Measurements from ENCODE around the gene PROSER2. TPM values are rescaled to one million over a fixed set of nuclear protein-coding genes. Genes with fewer than 3 reads are reported as not detected.
"Not testable (repeated sequence)": the region's sequence is repeated elsewhere in the genome, so short reads cannot be mapped to it uniquely, and the experiment has no call there.

Gene PROSER2
- total RNA-seq, 1 experiment from 2014 or later: 4.1 TPM

- Histone ChIP-seq H3K27ac (ENCODE audit: low read length) (no peak overlapping the region), H3K9me3 (ENCODE audit: control insufficient read depth, insufficient read depth, low read depth, low read length) (no peaks in the 10 kb centered on the region), H3K27me3 (ENCODE audit: control insufficient read depth, insufficient read depth, low read length) (no peaks in the 10 kb centered on the region), H3K4me1 (ENCODE audit: control insufficient read depth, insufficient read depth, low read length) (peaks cover 3% of the 10 kb centered on the region; the same call in 1 of the 2 replicates), H3K4me3 (ENCODE audit: low read depth in 2 of 2, low read length in 2 of 2) (no peak overlapping the region), H3K36me3 (ENCODE audit: control insufficient read depth, insufficient read depth, low read length) (no peaks in the 10 kb centered on the region)
- no TSS peak for BruUV-seq (replicated peaks)
- TF ChIP-seq TCF7L2 (IDR thresholded peaks at IDR 0.05; ENCODE audit: low read depth, low read length) (no peak), CTCF (IDR thresholded peaks at IDR 0.05) (no peak), POLR2AphosphoS5 (IDR thresholded peaks at IDR 0.05; ENCODE audit: low read depth, low read length) (no peak), SIN3A (IDR thresholded peaks at IDR 0.05; ENCODE audit: borderline replicate concordance, insufficient read depth, low read depth, low read length) (no peak), REST (IDR thresholded peaks at IDR 0.05; ENCODE audit: insufficient read depth in 1 of 2, low read depth in 2 of 2, low read length in 1 of 2) (no peak)
- DNase-seq (ENCODE audit: low read depth, low spot score): no peak
- ChIA-PET CTCF (interaction anchor here (0.5 kb wide), 1 partner anchor 68 kb away, joined by 3 read pairs; no protein-coding TSS in a partner anchor), POLR2A (no interaction called here)
- intact Hi-C loops (cut with micrococcal nuclease; ENCODE audit: unreplicated experiment) (no loop called here), in situ Hi-C loops (cut with HindIII; ENCODE audit: low pct_unique_long_range_greater_than_20kb, low sequenced_read_pairs) (no loop called here)
- no peak for ATAC-seq
These were observed 26.8 kb downstream of the PROSER2 start for GRCh38 chr10:11849911-11850310.

DNA sequence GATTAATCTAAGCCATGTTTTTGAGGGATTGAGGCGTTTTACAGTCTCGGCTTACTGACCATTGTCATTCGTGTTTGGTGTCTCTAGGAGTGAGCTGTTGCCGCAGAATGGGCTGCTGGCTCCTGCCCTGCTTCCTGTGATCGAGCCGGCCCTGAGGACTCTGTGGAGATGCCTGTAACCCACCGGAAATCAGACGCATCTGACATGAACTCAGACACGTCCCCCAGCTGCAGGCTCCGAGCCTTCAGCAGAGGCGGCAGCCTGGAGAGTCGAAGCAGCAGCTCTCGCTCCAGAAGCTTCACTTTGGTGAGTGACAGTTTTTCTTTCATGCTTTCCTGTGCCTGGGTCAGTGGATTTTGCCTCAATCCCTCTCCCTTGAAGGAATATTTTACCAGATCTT lies 28.8 kb downstream of the PROSER2 start:
- Histone ChIP-seq H3K36me3 (ENCODE audit: control insufficient read depth, insufficient read depth, low read length) (no peaks in the 10 kb centered on the region), H3K9me3 (ENCODE audit: control insufficient read depth, insufficient read depth, low read depth, low read length) (no peaks in the 10 kb centered on the region), H3K27ac (ENCODE audit: low read length) (no peak overlapping the region), H3K4me3 (ENCODE audit: low read depth in 2 of 2, low read length in 2 of 2) (no peak overlapping the region), H3K4me1 (ENCODE audit: control insufficient read depth, insufficient read depth, low read length) (no peaks in the 10 kb centered on the region), H3K27me3 (ENCODE audit: control insufficient read depth, insufficient read depth, low read length) (no peaks in the 10 kb centered on the region)
- ChIA-PET CTCF (interaction anchor here (0.6 kb wide), 1 partner anchor 24 kb away, joined by 3 read pairs; no protein-coding TSS in a partner anchor), POLR2A (interaction anchor here (0.8 kb wide), 1 partner anchor 292 kb away, joined by 3 read pairs; no protein-coding TSS in a partner anchor)
- intact Hi-C loops (cut with micrococcal nuclease; ENCODE audit: unreplicated experiment): no loop called here
- DNase-seq (ENCODE audit: low read depth, low spot score): no peak
- no peak for ATAC-seq
- in situ Hi-C loops (cut with HindIII; ENCODE audit: low pct_unique_long_range_greater_than_20kb, low sequenced_read_pairs): no loop called here
- no TSS peak for BruUV-seq (replicated peaks)
- TF ChIP-seq CTCF (IDR thresholded peaks at IDR 0.05) (no peak), TCF7L2 (IDR thresholded peaks at IDR 0.05; ENCODE audit: low read depth, low read length) (no peak), REST (IDR thresholded peaks at IDR 0.05; ENCODE audit: insufficient read depth in 1 of 2, low read depth in 2 of 2, low read length in 1 of 2) (no peak), POLR2AphosphoS5 (IDR thresholded peaks at IDR 0.05; ENCODE audit: low read depth, low read length) (no peak), SIN3A (IDR thresholded peaks at IDR 0.05; ENCODE audit: borderline replicate concordance, insufficient read depth, low read depth, low read length) (no peak)

GRCh38 chr10:11852637-11853036 lies 29.5 kb downstream of the PROSER2 start:
- BruUV-seq (replicated peaks); H3K27ac ChIP-seq (ENCODE audit: low read length); DNase-seq (ENCODE audit: low read depth, low spot score); H3K4me1 ChIP-seq (ENCODE audit: control insufficient read depth, insufficient read depth, low read length); H3K9me3 ChIP-seq (ENCODE audit: control insufficient read depth, insufficient read depth, low read depth, low read length); H3K4me3 ChIP-seq (ENCODE audit: low read depth in 2 of 2, low read length in 2 of 2); ATAC-seq; POLR2A ChIA-PET; intact Hi-C loops (cut with micrococcal nuclease; ENCODE audit: unreplicated experiment); H3K36me3 ChIP-seq (ENCODE audit: control insufficient read depth, insufficient read depth, low read length); in situ Hi-C loops (cut with HindIII; ENCODE audit: low pct_unique_long_range_greater_than_20kb, low sequenced_read_pairs); H3K27me3 ChIP-seq (ENCODE audit: control insufficient read depth, insufficient read depth, low read length): not testable (repeated sequence)
- CTCF ChIA-PET: interaction anchor here (0.6 to 0.7 kb wide), 2 partner anchors 25 to 51 kb away, joined by 3 to 13 read pairs; no protein-coding TSS in a partner anchor

All from Panc1 (cell line).